K562 (cell line): ENCODE results near the gene MRPS33. TPM values are rescaled to one million over a fixed set of nuclear protein-coding genes. Genes with fewer than 3 reads are reported as not detected.
A peak's percentile ranks its signal among the peaks of the same experiment; 100 is the strongest.

ENCODE experiments used
- ARID2 ChIP-seq: fragments of 450-650 bp; IDR thresholded peaks from 2 replicates; pipeline ENCODE4 v1.6.1; 2017; ENCODE audit warnings: antibody characterized with exemption, mild to moderate bottlenecking
- CAMTA2 ChIP-seq: fragments of 250-450 bp; sonication (Bioruptor Pico); conservative IDR thresholded peaks from 2 replicates; pipeline ENCODE4 v1.5.1; 2022
- ELF2 ChIP-seq: fragments of 250-450 bp; sonication (Bioruptor Pico); IDR thresholded peaks from 2 replicates; pipeline ENCODE4 v1.5.0; 2021; ENCODE audit warnings: mild to moderate bottlenecking
- ETS2 ChIP-seq: IDR thresholded peaks from 2 replicates; pipeline ENCODE4 v1.6.1; 2016; ENCODE audit warnings: borderline replicate concordance, missing genetic modification characterization, mild to moderate bottlenecking, moderate library complexity, missing compliant biosample characterization; ENCODE audit not compliant: poor library complexity, severe bottlenecking
- HMG20B ChIP-seq: fragments of 250-450 bp; sonication (Bioruptor Pico); IDR thresholded peaks from 2 replicates; pipeline ENCODE4 v1.5.0; 2021; ENCODE audit warnings: mild to moderate bottlenecking
- HNRNPLL ChIP-seq: fragments of 200-400 bp; formaldehyde crosslinking; IDR thresholded peaks from 2 replicates; pipeline ENCODE4 v1.6.1; 2017; ENCODE audit warnings: low read length, low read depth, mild to moderate bottlenecking; ENCODE audit not compliant: poor library complexity, severe bottlenecking
- HOXB6 ChIP-seq: fragments of 250-450 bp; sonication (Bioruptor Pico); IDR thresholded peaks from 2 replicates; pipeline ENCODE4 v1.5.1; 2022; ENCODE audit warnings: mild to moderate bottlenecking, borderline replicate concordance
- JUN ChIP-seq, 2 experiments: sonication (generic) in 1 of 2; formaldehyde crosslinking in 1 of 2; IDR thresholded peaks; 2 replicates each; pipeline versions ENCODE4 v1.6.1 to v1.8.0; 2012 to 2022; ENCODE audit warnings: borderline replicate concordance in 2 of 2, mild to moderate bottlenecking in 2 of 2, improper control_type of control experiment in 1 of 2, low read depth in 1 of 2, low read length in 1 of 2, missing genetic modification reagents in 1 of 2
- KDM2B ChIP-seq: fragments of 250-450 bp; sonication (Bioruptor Pico); IDR thresholded peaks from 2 replicates; pipeline ENCODE4 v1.8.0; 2021; ENCODE audit warnings: mild to moderate bottlenecking, moderate library complexity
- MIER1 ChIP-seq: fragments of 450-650 bp; IDR thresholded peaks from 2 replicates; pipeline ENCODE4 v1.6.1; 2016; ENCODE audit warnings: antibody characterized with exemption, mild to moderate bottlenecking, low read depth
- POU5F1 ChIP-seq: fragments of 150-350 bp; IDR thresholded peaks from 2 replicates; pipeline ENCODE4 v1.6.1; 2014; ENCODE audit warnings: borderline replicate concordance, low read length, low read depth, mild to moderate bottlenecking; ENCODE audit not compliant: partially characterized antibody
- SUPT5H ChIP-seq: fragments of 450-650 bp; IDR thresholded peaks from 2 replicates; pipeline ENCODE4 v1.6.1; 2016
- TCFL5 ChIP-seq: fragments of 250-450 bp; sonication (Bioruptor Pico); conservative IDR thresholded peaks from 2 replicates; pipeline ENCODE4 v1.6.1; 2021; ENCODE audit warnings: mild to moderate bottlenecking, moderate library complexity, matching md5 sums
- ZC3H11A ChIP-seq: IDR thresholded peaks from 2 replicates; pipeline ENCODE4 v1.6.1; 2012; ENCODE audit warnings: low read depth, low read length, improper control_type of control experiment
- ZNF140 ChIP-seq: fragments of 250-450 bp; sonication (Bioruptor Pico); IDR thresholded peaks from 2 replicates; pipeline ENCODE4 v1.8.0; 2021; ENCODE audit warnings: moderate library complexity, mild to moderate bottlenecking, inconsistent platforms
- ZNF23 ChIP-seq: fragments of 250-450 bp; sonication (Bioruptor Pico); IDR thresholded peaks from 2 replicates; pipeline ENCODE4 v1.4.0; 2020; ENCODE audit warnings: mild to moderate bottlenecking
- ZNF586 ChIP-seq: fragments of 450-650 bp; formaldehyde crosslinking; conservative IDR thresholded peaks from 2 replicates; pipeline ENCODE4 v1.4.0; 2020; ENCODE audit warnings: mild to moderate bottlenecking, moderate library complexity
- polyA plus RNA-seq, 8 experiments: library from polyadenylated mRNA; depleted of rRNA in 4 of 8; stranded (reverse) in 5 of 8; unstranded in 3 of 8; fragments of >200 nt; fragmentation: Nextera tagmentation in 2 of 8; fragmentation: Illumina TruSeq in 1 of 8; extraction: Ambion mirVana in 2 of 8; extraction: Trizol in 1 of 8; gene quantifications; 2 replicates each; pipeline versions ENCODE4 v1.2.1 to v1.2.3, GENCODE V29; 2011 to 2014; ENCODE audit warnings: inconsistent platforms in 1 of 8, missing spikeins in 1 of 8
- total RNA-seq, 7 experiments: library from RNA; depleted of rRNA in 6 of 7; stranded (reverse); fragments of >200 nt in 6 of 7; fragmentation: Illumina TruSeq in 2 of 7; extraction: Trizol in 2 of 7; gene quantifications; 2 replicates each; pipeline versions ENCODE4 v1.2.1 to v1.2.3, GENCODE V29; 2011 to 2021; ENCODE audit warnings: low replicate concordance in 1 of 7
- TF ChIP-seq, protein P1 (sequence below): fragments of 450-650 bp; IDR thresholded peaks from 2 replicates; pipeline ENCODE4 v1.6.1; 2017; ENCODE audit warnings: antibody characterized with exemption
- TF ChIP-seq, protein P2 (sequence below): sonication (generic); IDR thresholded peaks from 2 replicates; pipeline ENCODE4 v1.6.1; 2016
- TF ChIP-seq, protein P3 (sequence below), 2 experiments: fragments of 450-650 bp in 1 of 2; sonication (generic) in 1 of 2; formaldehyde crosslinking in 1 of 2; IDR thresholded peaks in 1 of 2; conservative IDR thresholded peaks in 1 of 2; 2 replicates each; pipeline versions ENCODE4 v1.6.1 to v1.8.1; 2016 to 2023; ENCODE audit warnings: mild to moderate bottlenecking in 2 of 2, moderate library complexity in 2 of 2, inconsistent platforms in 1 of 2, missing genetic modification reagents in 1 of 2
- TF ChIP-seq, protein P4 (sequence below), 3 experiments: IDR thresholded peaks in 2 of 3; conservative IDR thresholded peaks in 1 of 3; 2 replicates each; pipeline ENCODE4 v1.5.1; 2011 to 2012; ENCODE audit warnings: low read length in 3 of 3, mild to moderate bottlenecking in 3 of 3, control low read depth in 2 of 3, improper control_type of control experiment in 1 of 3, inconsistent platforms in 1 of 3, low read depth in 1 of 3, mixed read lengths in 1 of 3, moderate library complexity in 1 of 3; ENCODE audit not compliant: insufficient read depth in 2 of 3

Gene MRPS33
- total and polyA plus RNA-seq, 9 of the 15 experiments (the other 6 are each of a cell fraction or from before 2014, with no cell fraction given): 81.1 to 442 (median 149) TPM

DNA sequence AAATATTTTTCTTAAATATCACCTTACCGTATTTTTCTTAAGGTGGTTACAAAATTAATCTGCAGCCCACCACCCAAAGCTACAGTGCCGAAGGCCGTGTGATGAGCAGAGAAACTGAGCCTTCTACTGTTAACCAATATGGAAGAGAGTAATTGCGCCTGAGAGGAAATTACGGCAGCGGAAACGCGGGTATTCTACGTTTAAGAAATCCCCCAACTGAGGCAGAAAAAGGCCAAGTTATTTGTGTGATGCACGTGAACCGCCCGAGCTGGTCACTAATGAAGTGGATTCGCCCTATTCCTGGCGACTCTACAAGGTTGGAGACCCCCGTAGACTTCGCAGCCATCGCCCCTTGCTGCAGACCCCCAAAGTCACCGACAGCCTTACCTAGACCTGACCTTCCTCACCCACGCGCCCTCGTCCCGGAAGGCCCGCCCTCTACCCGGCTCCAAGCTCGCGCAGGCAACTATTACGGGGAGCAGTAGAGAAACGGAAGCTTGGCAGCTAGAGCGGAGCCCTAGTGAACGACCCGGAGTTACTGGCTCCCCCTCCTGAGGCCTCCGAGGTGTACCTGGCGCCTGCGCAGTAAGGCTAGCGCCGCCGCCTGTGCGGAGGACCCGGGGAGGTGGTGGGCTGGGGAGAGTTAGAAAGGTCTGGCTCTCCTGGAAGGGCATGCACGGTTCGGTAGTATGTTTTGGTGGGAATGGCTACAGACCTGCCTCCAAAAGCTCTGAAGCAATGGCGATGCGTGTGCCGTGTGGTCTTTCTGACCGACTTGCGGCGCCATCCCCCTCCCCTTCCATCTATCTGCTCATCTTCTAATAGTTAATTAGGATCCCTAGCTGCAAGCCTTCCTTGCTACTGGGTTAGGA lies at the start of gene MRPS33 (continued):
- peak; percentile 68; the same call in 1 of the 2 replicates for TF ChIP-seq JUN (IDR thresholded peaks at IDR 0.05; ENCODE audit: borderline replicate concordance, low read depth, low read length)
- no peak for TF ChIP-seq JUN (CRISPR knock-in tag; IDR thresholded peaks at IDR 0.05; ENCODE audit: borderline replicate concordance)
- no peak for TF ChIP-seq ARID2
- TF ChIP-seq ZC3H11A: peak; percentile 38; the same call in 1 of the 2 replicates
- peak; percentile 84 for TF ChIP-seq HNRNPLL
- TF ChIP-seq SUPT5H: peak; percentile 98
- no peak for TF ChIP-seq HOXB6 (CRISPR knock-in tag)
- 0 out of 2 replicates have a peak, but pooled peaks have one; percentile 85 for TF ChIP-seq CAMTA2 (CRISPR knock-in tag)
- no peak for TF ChIP-seq ZNF140 (CRISPR knock-in tag)
- TF ChIP-seq, protein P1, sequence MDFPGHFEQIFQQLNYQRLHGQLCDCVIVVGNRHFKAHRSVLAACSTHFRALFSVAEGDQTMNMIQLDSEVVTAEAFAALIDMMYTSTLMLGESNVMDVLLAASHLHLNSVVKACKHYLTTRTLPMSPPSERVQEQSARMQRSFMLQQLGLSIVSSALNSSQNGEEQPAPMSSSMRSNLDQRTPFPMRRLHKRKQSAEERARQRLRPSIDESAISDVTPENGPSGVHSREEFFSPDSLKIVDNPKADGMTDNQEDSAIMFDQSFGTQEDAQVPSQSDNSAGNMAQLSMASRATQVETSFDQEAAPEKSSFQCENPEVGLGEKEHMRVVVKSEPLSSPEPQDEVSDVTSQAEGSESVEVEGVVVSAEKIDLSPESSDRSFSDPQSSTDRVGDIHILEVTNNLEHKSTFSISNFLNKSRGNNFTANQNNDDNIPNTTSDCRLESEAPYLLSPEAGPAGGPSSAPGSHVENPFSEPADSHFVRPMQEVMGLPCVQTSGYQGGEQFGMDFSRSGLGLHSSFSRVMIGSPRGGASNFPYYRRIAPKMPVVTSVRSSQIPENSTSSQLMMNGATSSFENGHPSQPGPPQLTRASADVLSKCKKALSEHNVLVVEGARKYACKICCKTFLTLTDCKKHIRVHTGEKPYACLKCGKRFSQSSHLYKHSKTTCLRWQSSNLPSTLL: no peak
- no peak; the same call in 1 of the 2 replicates for TF ChIP-seq MIER1
- TF ChIP-seq, protein P2, sequence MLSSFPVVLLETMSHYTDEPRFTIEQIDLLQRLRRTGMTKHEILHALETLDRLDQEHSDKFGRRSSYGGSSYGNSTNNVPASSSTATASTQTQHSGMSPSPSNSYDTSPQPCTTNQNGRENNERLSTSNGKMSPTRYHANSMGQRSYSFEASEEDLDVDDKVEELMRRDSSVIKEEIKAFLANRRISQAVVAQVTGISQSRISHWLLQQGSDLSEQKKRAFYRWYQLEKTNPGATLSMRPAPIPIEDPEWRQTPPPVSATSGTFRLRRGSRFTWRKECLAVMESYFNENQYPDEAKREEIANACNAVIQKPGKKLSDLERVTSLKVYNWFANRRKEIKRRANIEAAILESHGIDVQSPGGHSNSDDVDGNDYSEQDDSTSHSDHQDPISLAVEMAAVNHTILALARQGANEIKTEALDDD: no peak
- TF ChIP-seq TCFL5 (CRISPR knock-in tag): no peak
- TF ChIP-seq, protein P3, sequence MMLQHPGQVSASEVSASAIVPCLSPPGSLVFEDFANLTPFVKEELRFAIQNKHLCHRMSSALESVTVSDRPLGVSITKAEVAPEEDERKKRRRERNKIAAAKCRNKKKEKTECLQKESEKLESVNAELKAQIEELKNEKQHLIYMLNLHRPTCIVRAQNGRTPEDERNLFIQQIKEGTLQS (IDR thresholded peaks at IDR 0.05): no peak
- TF ChIP-seq, protein P3 (CRISPR knock-in tag; conservative IDR thresholded peaks at IDR 0.05): peak; percentile 71
- TF ChIP-seq KDM2B (CRISPR knock-in tag): no peak
- TF ChIP-seq ELF2 (CRISPR knock-in tag): peak; percentile 5; the same call in 1 of the 2 replicates
- 0 out of 2 replicates have a peak, but pooled peaks have one; percentile 31 for TF ChIP-seq HMG20B (CRISPR knock-in tag)
- no peak for TF ChIP-seq ZNF586 (CRISPR knock-in tag)
- TF ChIP-seq, protein P4, sequence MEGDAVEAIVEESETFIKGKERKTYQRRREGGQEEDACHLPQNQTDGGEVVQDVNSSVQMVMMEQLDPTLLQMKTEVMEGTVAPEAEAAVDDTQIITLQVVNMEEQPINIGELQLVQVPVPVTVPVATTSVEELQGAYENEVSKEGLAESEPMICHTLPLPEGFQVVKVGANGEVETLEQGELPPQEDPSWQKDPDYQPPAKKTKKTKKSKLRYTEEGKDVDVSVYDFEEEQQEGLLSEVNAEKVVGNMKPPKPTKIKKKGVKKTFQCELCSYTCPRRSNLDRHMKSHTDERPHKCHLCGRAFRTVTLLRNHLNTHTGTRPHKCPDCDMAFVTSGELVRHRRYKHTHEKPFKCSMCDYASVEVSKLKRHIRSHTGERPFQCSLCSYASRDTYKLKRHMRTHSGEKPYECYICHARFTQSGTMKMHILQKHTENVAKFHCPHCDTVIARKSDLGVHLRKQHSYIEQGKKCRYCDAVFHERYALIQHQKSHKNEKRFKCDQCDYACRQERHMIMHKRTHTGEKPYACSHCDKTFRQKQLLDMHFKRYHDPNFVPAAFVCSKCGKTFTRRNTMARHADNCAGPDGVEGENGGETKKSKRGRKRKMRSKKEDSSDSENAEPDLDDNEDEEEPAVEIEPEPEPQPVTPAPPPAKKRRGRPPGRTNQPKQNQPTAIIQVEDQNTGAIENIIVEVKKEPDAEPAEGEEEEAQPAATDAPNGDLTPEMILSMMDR (IDR thresholded peaks at IDR 0.05 in 2 of 3, conservative IDR thresholded peaks at IDR 0.05 in 1 of 3; ENCODE audit: insufficient read depth in 2 of 3, low read depth in 1 of 3, low read length in 3 of 3): peak; percentile 92 to 96 (median 96)
- no peak for TF ChIP-seq ETS2 (tag)
- no peak for TF ChIP-seq POU5F1
- TF ChIP-seq ZNF23 (CRISPR knock-in tag): no peak
